HepG2 (cell line): ENCODE data around the gene PLOD2. TPM values are rescaled to one million over a fixed set of nuclear protein-coding genes. Genes with fewer than 3 reads are reported as not detected.
A peak's percentile ranks its signal among the peaks of the same experiment; 100 is the strongest.

Source experiments
- ARHGAP35 ChIP-seq: sonication (generic); formaldehyde crosslinking; IDR thresholded peaks from 2 replicates; pipeline ENCODE4 v1.9.0; 2022; ENCODE audit warnings: mild to moderate bottlenecking, inconsistent platforms, moderate library complexity, missing genetic modification reagents, borderline replicate concordance
- ATRX ChIP-seq: sonication (generic); formaldehyde crosslinking; IDR thresholded peaks from 2 replicates; pipeline ENCODE4 v1.4.0; 2020; ENCODE audit warnings: missing genetic modification reagents, borderline replicate concordance
- GFI1 ChIP-seq: sonication (generic); formaldehyde crosslinking; IDR thresholded peaks from 2 replicates; pipeline ENCODE4 v1.5.0; 2020; ENCODE audit warnings: missing genetic modification reagents, mild to moderate bottlenecking, borderline replicate concordance
- GTF2F1 ChIP-seq: fragments of 150-350 bp; IDR thresholded peaks from 2 replicates; pipeline ENCODE4 v1.6.1; 2014; ENCODE audit warnings: low read length
- HNRNPH1 ChIP-seq: fragments of 200-400 bp; formaldehyde crosslinking; optimal IDR thresholded peaks from 2 replicates; pipeline ENCODE3; 2017; ENCODE audit warnings: mild to moderate bottlenecking, low read depth, low read length
- KDM5B ChIP-seq: sonication (generic); formaldehyde crosslinking; IDR thresholded peaks from 2 replicates; pipeline ENCODE4 v1.4.0; 2020; ENCODE audit warnings: missing genetic modification reagents, mild to moderate bottlenecking, borderline replicate concordance
- NBN ChIP-seq: fragments of 450-650 bp; conservative IDR thresholded peaks from 2 replicates; pipeline ENCODE4 v1.6.1; 2017
- NFATC3 ChIP-seq: sonication (generic); formaldehyde crosslinking; IDR thresholded peaks from 2 replicates; pipeline ENCODE4 v1.5.1; 2020; ENCODE audit warnings: mild to moderate bottlenecking, missing genetic modification reagents
- NR2C2 ChIP-seq: sonication (generic); formaldehyde crosslinking; IDR thresholded peaks from 2 replicates; pipeline ENCODE4 v1.4.0; 2020; ENCODE audit warnings: missing genetic modification reagents, mild to moderate bottlenecking, moderate library complexity, borderline replicate concordance
- SP4 ChIP-seq: sonication (generic); formaldehyde crosslinking; IDR thresholded peaks from 2 replicates; pipeline ENCODE4 v1.8.1; 2023; ENCODE audit warnings: mild to moderate bottlenecking, missing genetic modification reagents
- TEAD3 ChIP-seq: optimal IDR thresholded peaks from 2 replicates; pipeline ENCODE3; 2016; ENCODE audit warnings: borderline replicate concordance
- THYN1 ChIP-seq: sonication (generic); formaldehyde crosslinking; IDR thresholded peaks from 2 replicates; pipeline ENCODE4 v1.8.1; 2023; ENCODE audit warnings: low read depth, mild to moderate bottlenecking, moderate library complexity, missing genetic modification reagents, borderline replicate concordance
- TOPORS ChIP-seq: sonication (generic); formaldehyde crosslinking; IDR thresholded peaks from 2 replicates; pipeline ENCODE4 v1.8.0; 2023; ENCODE audit warnings: mild to moderate bottlenecking, missing genetic modification reagents
- ZNF260 ChIP-seq: sonication (generic); formaldehyde crosslinking; IDR thresholded peaks from 2 replicates; pipeline ENCODE4 v1.4.0; 2020; ENCODE audit warnings: missing genetic modification reagents, low read depth, mild to moderate bottlenecking, borderline replicate concordance
- ZNF263 ChIP-seq: sonication (generic); formaldehyde crosslinking; IDR thresholded peaks from 2 replicates; pipeline ENCODE4 v1.4.0; 2020; ENCODE audit warnings: missing genetic modification reagents
- ZNF282 ChIP-seq: fragments of 450-650 bp; IDR thresholded peaks from 2 replicates; pipeline ENCODE4 v1.6.1; 2018; ENCODE audit not compliant: partially characterized antibody
- ZNF343 ChIP-seq: sonication (generic); formaldehyde crosslinking; IDR thresholded peaks from 2 replicates; pipeline ENCODE4 v1.4.0; 2020; ENCODE audit warnings: mild to moderate bottlenecking, missing genetic modification reagents
- ZNF460 ChIP-seq: sonication (generic); formaldehyde crosslinking; IDR thresholded peaks from 2 replicates; pipeline ENCODE4 v1.5.1; 2020; ENCODE audit warnings: missing genetic modification reagents, mild to moderate bottlenecking, borderline replicate concordance
- ZNF484 ChIP-seq: sonication (generic); formaldehyde crosslinking; IDR thresholded peaks from 2 replicates; pipeline ENCODE4 v1.5.1; 2020; ENCODE audit warnings: mild to moderate bottlenecking, low read depth, missing genetic modification reagents, borderline replicate concordance
- ZNF749 ChIP-seq: sonication (generic); formaldehyde crosslinking; IDR thresholded peaks from 2 replicates; pipeline ENCODE4 v1.8.0; 2022; ENCODE audit warnings: mild to moderate bottlenecking, missing genetic modification reagents, moderate library complexity, borderline replicate concordance
- polyA plus RNA-seq, 8 experiments: library from polyadenylated mRNA; depleted of rRNA in 3 of 8; stranded (reverse) in 7 of 8; unstranded in 1 of 8; fragments of >200 nt; fragmentation: Illumina TruSeq in 4 of 8; extraction: Trizol in 4 of 8; gene quantifications; 2 replicates each; pipeline versions ENCODE4 v1.2.1 to v1.2.3, GENCODE V29; 2011 to 2016; ENCODE audit warnings: low read depth in 4 of 8, missing spikeins in 1 of 8, mixed read lengths in 1 of 8; ENCODE audit not compliant: insufficient read depth in 1 of 8
- total RNA-seq, 5 experiments: library from RNA; depleted of rRNA; stranded (reverse); fragments of >200 nt; fragmentation: Illumina TruSeq; extraction: Trizol; gene quantifications; 2 replicates each; pipeline ENCODE4 v1.2.3, GENCODE V29; 2016; ENCODE audit warnings: low read depth in 1 of 5
- TF ChIP-seq, protein P1 (sequence below): sonication (generic); formaldehyde crosslinking; IDR thresholded peaks from 2 replicates; pipeline ENCODE4 v1.5.0; 2020; ENCODE audit warnings: missing genetic modification reagents
- TF ChIP-seq, protein P2 (sequence below): sonication (generic); formaldehyde crosslinking; IDR thresholded peaks from 2 replicates; pipeline ENCODE4 v1.8.1; 2023; ENCODE audit warnings: mild to moderate bottlenecking, missing genetic modification reagents
- TF ChIP-seq, protein P3 (sequence below): sonication (generic); formaldehyde crosslinking; IDR thresholded peaks from 2 replicates; pipeline ENCODE4 v1.4.0; 2020; ENCODE audit warnings: missing genetic modification reagents
- TF ChIP-seq, protein P4 (sequence below): sonication (generic); formaldehyde crosslinking; IDR thresholded peaks from 2 replicates; pipeline ENCODE4 v1.4.0; 2020; ENCODE audit warnings: mild to moderate bottlenecking, missing genetic modification reagents, borderline replicate concordance
- TF ChIP-seq, protein P5 (sequence below): sonication (generic); formaldehyde crosslinking; IDR thresholded peaks from 2 replicates; pipeline ENCODE4 v1.8.0; 2022; ENCODE audit warnings: missing genetic modification reagents, mild to moderate bottlenecking, moderate library complexity, borderline replicate concordance

The PLOD2 gene
- total and polyA plus RNA-seq, 2 of the 13 experiments (the other 11 are each of a cell fraction or from before 2014, with no cell fraction given): 107 to 161 TPM

DNA sequence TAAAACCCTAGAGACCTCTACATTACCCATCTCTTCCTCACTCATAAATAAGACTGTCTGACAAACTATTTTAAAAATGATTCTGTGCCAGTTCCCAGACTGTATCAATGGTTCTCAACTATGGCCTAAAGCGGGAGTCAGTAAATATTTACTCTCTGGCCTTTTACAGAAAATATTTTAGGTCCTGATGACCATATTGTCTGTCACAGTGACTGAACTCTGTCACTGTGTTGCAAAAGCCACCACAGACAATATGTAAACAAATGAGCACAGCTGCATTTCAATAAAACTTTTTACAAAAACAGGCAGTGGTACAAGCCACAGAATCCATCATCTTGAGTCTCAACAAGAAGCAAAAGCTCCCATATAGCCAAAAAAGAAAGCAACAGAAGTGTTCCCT, 45.4 kb downstream of the PLOD2 start (continued):
- no peak for TF ChIP-seq GFI1
- TF ChIP-seq ARHGAP35 (CRISPR knock-in tag): no peak
- no peak for TF ChIP-seq KDM5B (CRISPR knock-in tag)
- no peak for TF ChIP-seq ZNF460
- no peak for TF ChIP-seq ZNF263 (CRISPR knock-in tag)
- TF ChIP-seq NR2C2: no peak
- TF ChIP-seq, protein P1, sequence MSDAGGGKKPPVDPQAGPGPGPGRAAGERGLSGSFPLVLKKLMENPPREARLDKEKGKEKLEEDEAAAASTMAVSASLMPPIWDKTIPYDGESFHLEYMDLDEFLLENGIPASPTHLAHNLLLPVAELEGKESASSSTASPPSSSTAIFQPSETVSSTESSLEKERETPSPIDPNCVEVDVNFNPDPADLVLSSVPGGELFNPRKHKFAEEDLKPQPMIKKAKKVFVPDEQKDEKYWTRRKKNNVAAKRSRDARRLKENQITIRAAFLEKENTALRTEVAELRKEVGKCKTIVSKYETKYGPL: no peak
- no peak for TF ChIP-seq HNRNPH1
- TF ChIP-seq, protein P2, sequence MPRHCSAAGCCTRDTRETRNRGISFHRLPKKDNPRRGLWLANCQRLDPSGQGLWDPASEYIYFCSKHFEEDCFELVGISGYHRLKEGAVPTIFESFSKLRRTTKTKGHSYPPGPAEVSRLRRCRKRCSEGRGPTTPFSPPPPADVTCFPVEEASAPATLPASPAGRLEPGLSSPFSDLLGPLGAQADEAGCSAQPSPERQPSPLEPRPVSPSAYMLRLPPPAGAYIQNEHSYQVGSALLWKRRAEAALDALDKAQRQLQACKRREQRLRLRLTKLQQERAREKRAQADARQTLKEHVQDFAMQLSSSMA: no peak
- no peak for TF ChIP-seq ZNF343 (CRISPR knock-in tag)
- no peak for TF ChIP-seq ZNF282
- TF ChIP-seq TOPORS (CRISPR knock-in tag): no peak
- no peak for TF ChIP-seq ATRX (CRISPR knock-in tag)
- TF ChIP-seq ZNF260: no peak
- TF ChIP-seq, protein P3, sequence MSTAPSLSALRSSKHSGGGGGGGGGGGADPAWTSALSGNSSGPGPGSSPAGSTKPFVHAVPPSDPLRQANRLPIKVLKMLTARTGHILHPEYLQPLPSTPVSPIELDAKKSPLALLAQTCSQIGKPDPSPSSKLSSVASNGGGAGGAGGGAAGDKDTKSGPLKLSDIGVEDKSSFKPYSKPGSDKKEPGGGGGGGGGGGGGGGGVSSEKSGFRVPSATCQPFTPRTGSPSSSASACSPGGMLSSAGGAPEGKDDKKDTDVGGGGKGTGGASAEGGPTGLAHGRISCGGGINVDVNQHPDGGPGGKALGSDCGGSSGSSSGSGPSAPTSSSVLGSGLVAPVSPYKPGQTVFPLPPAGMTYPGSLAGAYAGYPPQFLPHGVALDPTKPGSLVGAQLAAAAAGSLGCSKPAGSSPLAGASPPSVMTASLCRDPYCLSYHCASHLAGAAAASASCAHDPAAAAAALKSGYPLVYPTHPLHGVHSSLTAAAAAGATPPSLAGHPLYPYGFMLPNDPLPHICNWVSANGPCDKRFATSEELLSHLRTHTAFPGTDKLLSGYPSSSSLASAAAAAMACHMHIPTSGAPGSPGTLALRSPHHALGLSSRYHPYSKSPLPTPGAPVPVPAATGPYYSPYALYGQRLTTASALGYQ (CRISPR knock-in tag): no peak
- no peak for TF ChIP-seq NFATC3
- TF ChIP-seq ZNF484 (CRISPR knock-in tag): no peak
- TF ChIP-seq, protein P4, sequence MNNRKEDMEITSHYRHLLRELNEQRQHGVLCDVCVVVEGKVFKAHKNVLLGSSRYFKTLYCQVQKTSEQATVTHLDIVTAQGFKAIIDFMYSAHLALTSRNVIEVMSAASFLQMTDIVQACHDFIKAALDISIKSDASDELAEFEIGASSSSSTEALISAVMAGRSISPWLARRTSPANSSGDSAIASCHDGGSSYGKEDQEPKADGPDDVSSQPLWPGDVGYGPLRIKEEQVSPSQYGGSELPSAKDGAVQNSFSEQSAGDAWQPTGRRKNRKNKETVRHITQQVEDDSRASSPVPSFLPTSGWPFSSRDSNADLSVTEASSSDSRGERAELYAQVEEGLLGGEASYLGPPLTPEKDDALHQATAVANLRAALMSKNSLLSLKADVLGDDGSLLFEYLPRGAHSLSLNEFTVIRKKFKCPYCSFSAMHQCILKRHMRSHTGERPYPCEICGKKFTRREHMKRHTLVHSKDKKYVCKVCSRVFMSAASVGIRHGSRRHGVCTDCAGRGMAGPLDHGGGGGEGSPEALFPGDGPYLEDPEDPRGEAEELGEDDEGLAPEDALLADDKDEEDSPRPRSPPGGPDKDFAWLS: no peak
- no peak for TF ChIP-seq THYN1 (CRISPR knock-in tag)
- TF ChIP-seq TEAD3: peak; percentile 65
- no peak for TF ChIP-seq GTF2F1
- TF ChIP-seq, protein P5, sequence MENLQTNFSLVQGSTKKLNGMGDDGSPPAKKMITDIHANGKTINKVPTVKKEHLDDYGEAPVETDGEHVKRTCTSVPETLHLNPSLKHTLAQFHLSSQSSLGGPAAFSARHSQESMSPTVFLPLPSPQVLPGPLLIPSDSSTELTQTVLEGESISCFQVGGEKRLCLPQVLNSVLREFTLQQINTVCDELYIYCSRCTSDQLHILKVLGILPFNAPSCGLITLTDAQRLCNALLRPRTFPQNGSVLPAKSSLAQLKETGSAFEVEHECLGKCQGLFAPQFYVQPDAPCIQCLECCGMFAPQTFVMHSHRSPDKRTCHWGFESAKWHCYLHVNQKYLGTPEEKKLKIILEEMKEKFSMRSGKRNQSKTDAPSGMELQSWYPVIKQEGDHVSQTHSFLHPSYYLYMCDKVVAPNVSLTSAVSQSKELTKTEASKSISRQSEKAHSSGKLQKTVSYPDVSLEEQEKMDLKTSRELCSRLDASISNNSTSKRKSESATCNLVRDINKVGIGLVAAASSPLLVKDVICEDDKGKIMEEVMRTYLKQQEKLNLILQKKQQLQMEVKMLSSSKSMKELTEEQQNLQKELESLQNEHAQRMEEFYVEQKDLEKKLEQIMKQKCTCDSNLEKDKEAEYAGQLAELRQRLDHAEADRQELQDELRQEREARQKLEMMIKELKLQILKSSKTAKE (CRISPR knock-in tag): peak; percentile 88
- TF ChIP-seq ZNF749 (CRISPR knock-in tag): no peak
- TF ChIP-seq SP4: no peak
- TF ChIP-seq NBN: no peak
